HEK293 (cell line): ENCODE results near the gene FAM171A1.

ENCODE experiments used
- ZNF830 ChIP-seq: fragments of 450-650 bp; IDR thresholded peaks from 2 replicates; pipeline ENCODE4 v1.5.0; 2018; ENCODE audit warnings: missing biosample characterization, missing genetic modification characterization, low read depth, mild to moderate bottlenecking, moderate library complexity
- TF ChIP-seq, protein P1 (sequence below): fragments of 450-650 bp; formaldehyde crosslinking; IDR thresholded peaks from 2 replicates; pipeline ENCODE4 v1.5.1; 2016; ENCODE audit warnings: missing biosample characterization, missing genetic modification characterization, low read depth
- TF ChIP-seq, protein P2 (sequence below): fragments of 450-650 bp; formaldehyde crosslinking; IDR thresholded peaks from 2 replicates; pipeline ENCODE4 v1.5.1; 2016; ENCODE audit warnings: missing biosample characterization, missing genetic modification characterization

DNA sequence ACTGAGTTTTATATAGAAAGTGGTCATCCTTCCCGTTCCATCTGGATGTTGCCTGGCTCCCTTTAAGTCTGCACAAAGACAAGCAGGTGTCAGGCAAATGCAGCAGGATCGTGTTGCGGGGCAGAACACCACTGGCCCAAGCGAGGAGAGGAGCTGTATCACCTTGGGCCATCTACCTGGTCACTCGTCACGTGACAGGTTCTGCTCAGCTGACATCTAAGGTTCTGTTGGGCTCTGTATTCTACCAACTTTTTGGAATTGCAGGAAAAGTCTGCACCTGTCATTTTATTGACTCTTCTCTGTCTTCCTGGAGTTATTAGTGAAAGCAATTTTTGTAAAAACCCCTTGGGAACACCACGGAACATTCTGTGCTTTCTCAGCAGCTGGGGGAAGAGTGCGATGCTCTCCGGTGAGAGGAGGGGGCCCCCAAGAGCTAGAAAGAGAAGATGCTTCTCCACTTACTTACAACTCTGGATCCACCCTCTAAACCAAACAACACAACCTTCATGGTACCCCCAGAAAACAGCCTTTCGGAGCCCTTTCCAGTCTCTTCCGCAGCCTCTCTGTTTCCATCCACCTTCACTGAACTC is 119.2 kb downstream of the FAM171A1 start:
- no peak for TF ChIP-seq ZNF830 (tag by site-specific recombination)
- TF ChIP-seq, protein P1, sequence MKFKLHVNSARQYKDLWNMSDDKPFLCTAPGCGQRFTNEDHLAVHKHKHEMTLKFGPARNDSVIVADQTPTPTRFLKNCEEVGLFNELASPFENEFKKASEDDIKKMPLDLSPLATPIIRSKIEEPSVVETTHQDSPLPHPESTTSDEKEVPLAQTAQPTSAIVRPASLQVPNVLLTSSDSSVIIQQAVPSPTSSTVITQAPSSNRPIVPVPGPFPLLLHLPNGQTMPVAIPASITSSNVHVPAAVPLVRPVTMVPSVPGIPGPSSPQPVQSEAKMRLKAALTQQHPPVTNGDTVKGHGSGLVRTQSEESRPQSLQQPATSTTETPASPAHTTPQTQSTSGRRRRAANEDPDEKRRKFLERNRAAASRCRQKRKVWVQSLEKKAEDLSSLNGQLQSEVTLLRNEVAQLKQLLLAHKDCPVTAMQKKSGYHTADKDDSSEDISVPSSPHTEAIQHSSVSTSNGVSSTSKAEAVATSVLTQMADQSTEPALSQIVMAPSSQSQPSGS (tag by site-specific recombination), result no peak
- TF ChIP-seq, protein P2, sequence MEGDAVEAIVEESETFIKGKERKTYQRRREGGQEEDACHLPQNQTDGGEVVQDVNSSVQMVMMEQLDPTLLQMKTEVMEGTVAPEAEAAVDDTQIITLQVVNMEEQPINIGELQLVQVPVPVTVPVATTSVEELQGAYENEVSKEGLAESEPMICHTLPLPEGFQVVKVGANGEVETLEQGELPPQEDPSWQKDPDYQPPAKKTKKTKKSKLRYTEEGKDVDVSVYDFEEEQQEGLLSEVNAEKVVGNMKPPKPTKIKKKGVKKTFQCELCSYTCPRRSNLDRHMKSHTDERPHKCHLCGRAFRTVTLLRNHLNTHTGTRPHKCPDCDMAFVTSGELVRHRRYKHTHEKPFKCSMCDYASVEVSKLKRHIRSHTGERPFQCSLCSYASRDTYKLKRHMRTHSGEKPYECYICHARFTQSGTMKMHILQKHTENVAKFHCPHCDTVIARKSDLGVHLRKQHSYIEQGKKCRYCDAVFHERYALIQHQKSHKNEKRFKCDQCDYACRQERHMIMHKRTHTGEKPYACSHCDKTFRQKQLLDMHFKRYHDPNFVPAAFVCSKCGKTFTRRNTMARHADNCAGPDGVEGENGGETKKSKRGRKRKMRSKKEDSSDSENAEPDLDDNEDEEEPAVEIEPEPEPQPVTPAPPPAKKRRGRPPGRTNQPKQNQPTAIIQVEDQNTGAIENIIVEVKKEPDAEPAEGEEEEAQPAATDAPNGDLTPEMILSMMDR (tag by site-specific recombination), result no peak
